Measurements from ENCODE around the gene ZMYM5. TPM values are rescaled to one million over a fixed set of nuclear protein-coding genes. Genes with fewer than 3 reads are reported as not detected.

Gene ZMYM5
- polyA plus RNA-seq, 4 donors = 20.1 to 27.3 (median 23.5) TPM

Other genes with a start within 250 kb of the ZMYM5 start
- gene MPHOSPH8, start 230.0 kb downstream of the ZMYM5 start, polyA plus RNA-seq (ENCODE audit: insufficient read length in 4 of 4) = 10 to 100 TPM; 50.3 to 69.2 (median 61.1) TPM
- gene PSPC1, start 80.7 kb downstream of the ZMYM5 start, polyA plus RNA-seq (ENCODE audit: insufficient read length in 4 of 4) = 10 to 100 TPM; 75.5 to 86.6 (median 84.5) TPM
- 100 to 1,000 TPM in 3 of 4 donors, 10 to 100 TPM in 1; 90.8 to 125 (median 118) TPM for gene ZMYM2, start 95.1 kb upstream of the ZMYM5 start, polyA plus RNA-seq (ENCODE audit: insufficient read length in 4 of 4)

Data from right renal pelvis (tissue), 4 donors.